Activated T-cell treated with anti-CD3 and anti-CD28 coated beads for 48 hours (primary cell): ENCODE measurements around the gene ZNF26.
A peak's percentile ranks its signal among the peaks of the same experiment; 100 is the strongest.
"Not testable (repeated sequence)": the region's sequence is repeated elsewhere in the genome, so short reads cannot be mapped to it uniquely, and the experiment has no call there.

Experiments used
- DNase-seq: peaks from one replicate; pipeline ENCODE4 v3.0.0-alpha.2; 2020; ENCODE audit warnings: low read depth

Gene ZNF26, protein sequence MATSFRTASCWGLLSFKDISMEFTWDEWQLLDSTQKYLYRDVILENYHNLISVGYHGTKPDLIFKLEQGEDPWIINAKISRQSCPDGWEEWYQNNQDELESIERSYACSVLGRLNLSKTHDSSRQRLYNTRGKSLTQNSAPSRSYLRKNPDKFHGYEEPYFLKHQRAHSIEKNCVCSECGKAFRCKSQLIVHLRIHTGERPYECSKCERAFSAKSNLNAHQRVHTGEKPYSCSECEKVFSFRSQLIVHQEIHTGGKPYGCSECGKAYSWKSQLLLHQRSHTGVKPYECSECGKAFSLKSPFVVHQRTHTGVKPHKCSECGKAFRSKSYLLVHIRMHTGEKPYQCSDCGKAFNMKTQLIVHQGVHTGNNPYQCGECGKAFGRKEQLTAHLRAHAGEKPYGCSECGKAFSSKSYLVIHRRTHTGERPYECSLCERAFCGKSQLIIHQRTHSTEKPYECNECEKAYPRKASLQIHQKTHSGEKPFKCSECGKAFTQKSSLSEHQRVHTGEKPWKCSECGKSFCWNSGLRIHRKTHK

DNA sequence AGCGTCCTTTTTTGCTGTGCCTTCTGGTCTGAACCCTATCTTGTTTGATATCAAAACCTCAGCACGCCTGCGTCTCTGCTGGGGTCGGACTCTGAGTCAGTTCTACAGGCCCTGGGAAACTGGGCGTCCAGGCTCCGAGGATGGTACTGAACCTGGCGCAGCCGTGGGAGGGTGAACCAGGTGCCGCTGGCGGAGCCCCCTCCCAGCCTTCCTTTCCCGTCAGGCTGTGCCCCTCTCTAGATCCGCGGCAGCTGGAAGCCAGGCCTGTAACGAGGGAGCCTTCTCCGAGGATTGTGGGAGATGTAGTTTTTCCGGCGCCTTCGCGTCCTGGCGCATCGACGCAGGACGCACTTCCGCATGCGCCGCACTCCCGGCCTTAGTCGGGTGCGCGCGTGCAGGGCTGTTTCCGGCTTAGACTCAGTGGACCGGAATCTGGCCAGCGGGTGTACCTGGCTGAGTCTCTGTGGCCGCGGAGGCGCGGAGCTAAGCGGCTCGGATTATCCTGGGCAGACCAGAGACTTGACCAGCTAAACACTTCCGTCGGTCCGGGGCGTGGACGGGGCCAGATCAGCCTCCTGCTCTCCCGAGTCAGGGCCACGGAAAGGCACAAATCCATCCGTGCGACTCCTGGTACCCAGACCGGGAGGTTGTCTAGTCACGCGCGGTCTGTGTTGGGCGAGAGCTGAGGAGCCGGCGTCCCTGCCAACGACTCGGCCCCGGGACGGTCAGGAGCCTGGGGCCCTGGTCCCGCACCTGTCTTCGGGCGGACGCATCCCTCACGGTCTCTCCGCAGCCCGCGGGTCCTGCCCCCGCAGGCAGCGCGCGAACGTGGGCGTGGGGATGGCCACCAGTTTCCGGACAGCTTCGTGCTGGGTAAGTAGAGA is at the start of gene ZNF26:
Gene ZNF26 (plus strand): TSS at position 367 of the 884 bp plus-strand sequence. CDS start 474 bp downstream, at position 841.
- DNase-seq: peak; percentile 82

DNA sequence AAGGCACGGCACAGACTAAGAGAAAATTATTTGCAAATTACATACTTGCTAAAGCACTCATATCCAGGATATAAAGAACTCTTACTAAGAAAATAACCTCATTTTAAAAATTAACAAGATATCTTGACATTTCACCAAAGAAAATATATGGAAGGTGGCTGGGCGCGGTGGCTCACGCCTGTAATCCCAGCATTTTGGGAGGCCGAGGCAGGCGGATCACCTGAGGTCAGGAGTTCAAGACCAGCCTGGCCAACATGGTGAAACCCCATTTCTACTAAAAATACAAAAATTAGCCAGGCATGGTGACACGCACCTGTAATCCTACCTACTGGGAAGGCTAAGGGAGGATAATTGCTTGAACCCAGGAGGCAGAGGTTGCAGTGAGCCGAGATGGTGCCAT is 49.2 kb upstream of the ZNF26 start:
- not testable (repeated sequence) for DNase-seq

DNA sequence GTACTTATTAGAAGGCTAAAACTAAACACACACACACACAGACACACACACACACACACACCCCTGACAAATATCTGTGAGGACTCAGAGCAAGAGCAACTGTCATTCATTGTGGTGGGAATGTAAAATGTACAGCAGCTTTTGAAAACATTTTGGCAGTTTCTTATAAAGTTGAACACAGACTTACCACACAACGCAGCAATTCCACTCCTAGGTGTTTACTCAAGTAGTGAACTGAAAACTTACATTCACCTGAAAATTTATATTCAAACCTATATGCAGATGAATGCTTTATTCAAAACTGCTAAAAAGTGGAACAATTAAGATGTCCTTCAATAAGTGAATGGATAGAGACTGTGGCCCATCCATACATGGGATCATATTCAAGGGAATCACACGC is 48.7 kb upstream of the ZNF26 start:
- DNase-seq: no peak

DNA sequence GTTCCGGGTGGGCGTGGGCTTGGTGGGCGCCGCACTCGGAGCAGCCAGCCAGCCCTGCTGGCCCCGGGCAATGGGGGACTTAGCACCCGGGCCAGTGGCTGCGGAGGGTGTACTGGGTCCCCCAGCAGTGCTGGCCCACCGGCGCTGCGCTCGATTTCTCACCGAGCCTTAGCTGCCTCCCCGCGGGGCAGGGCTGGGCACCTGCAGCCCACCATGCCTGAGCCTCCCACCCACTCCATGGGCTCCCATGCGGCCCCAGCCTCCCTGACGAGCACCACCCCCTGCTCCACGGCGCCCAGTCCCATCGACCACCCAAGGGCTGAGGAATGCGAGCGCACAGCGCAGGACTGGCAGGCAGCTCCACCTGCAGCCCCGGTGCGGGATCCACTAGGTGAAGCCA is 47.4 kb upstream of the ZNF26 start:
- not testable (repeated sequence) for DNase-seq

DNA sequence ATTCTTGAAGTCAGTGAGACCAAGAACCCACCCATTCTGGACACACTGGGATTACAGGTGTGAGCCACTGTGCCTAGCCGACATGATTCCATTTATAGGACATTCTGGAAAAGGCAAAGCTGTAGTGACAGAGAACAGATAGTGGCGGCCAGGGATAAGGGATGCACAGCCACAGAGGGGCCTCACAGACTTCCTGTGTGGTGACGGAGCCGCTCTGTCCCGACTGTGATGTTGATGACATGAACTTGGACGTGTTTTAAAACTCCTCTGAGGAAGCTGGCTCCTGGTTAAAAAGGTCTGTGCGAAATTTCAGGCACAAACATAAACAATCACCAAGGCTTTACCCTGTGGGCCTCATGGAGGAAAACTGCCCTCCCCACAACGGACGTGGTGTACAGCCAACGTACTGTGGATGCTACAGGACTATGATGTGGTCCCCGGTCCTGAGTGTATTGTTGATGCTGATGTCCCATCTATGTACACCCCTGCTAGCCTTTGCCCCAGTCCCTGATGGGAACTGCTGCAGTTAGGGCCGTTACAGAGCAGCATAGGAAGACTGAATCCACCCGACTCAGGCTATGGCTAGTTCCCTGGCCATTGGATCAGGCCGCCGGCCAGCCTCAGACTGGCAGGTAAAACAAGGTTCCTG is 46.0 kb upstream of the ZNF26 start:
- DNase-seq: no peak

DNA sequence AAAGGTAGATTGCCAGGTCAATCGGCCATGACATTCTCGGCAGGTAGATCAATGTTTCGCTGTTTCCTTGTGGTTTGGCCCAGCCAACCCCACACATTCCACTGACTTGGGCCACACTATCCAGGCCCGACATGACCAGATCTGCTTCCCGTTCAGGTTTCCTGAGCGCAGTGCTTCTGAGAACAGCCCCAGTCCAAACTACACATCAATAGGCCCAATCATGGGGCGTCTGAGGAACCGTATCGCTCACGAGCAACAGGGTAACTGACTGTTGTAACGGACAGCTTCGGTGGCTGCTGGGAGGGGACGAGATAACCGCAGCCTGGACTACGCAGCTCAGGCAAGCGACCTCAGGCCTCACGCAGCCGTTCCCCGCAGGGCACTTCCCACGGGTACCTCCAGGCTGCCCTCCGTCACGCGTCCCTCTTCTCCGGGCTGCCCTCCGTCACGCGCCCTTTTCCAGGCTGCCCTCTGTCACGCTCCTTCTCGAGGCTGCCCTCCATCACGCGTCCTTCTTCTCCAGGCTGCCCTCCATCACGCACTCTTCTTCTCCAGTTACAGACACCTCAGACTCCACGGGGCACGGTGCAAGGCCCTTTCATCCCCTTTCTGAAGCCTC is 44.7 kb upstream of the ZNF26 start:
- DNase-seq: no peak

DNA sequence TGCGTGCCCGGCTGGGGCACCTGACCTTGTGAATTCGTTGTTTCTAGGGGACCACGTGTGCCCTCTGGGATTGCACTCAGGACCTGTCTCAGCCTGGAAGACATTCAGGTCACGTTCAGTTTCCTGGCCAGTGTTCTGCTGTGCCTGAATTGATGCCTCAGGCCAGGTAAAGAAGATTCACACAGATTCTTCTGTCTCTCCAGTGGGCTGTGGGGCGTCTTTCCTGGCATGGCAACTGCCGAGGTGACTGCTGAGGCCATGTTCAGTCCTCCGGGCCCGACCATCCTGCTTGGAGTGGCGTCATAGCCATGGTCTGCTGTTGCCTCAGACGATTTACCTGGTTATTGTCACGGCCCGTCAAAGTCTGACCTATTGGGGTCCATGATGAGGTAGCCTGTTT is 43.6 kb upstream of the ZNF26 start:
- DNase-seq: no peak

DNA sequence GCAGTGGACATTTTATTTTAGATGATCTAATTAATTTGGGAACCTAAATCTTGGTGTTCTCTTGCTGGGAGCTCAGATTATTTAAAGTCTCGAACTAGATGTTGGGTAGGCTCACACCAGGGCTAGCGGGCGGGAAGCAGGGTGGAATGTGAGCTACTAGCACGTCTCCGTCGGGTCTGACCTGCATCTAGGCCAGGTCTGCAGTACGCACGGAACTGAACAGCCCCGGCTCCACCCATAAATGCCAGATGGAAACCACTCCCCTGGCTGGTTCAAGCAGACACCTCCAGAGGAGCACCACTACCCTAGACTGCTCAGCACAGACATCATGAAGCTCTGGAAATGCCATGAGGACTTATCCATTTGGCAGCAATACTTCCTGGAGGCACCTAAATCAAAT is 40.4 kb upstream of the ZNF26 start:
- DNase-seq: no peak

DNA sequence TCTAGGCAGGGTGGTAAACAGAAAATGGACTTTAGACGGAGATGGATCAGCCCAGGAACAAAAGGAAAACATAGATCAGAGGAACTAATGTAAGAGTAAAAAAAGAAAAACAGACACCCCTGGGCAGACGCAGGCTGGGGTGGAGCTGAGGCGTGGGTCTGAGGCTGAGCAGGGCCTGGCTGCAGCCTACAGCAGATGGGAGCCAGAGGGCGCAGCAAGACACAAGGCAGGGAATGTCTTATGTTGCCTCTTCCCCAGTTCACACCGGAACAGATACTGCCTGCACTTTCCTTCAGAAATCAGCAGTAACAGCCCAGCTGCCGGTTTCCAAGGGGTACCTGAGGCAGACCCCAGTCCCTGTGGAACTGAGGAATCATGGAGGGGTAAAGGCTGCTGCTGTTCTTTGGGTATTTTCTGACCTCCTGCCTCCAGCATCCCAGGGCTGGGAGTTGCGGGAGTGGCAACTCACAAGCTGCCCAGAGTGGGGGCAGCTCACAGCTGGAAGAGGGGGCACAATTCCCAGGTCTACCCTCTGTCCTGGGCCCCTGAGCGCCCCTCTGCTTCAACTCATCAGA is 39.8 kb upstream of the ZNF26 start:
- DNase-seq: no peak

DNA sequence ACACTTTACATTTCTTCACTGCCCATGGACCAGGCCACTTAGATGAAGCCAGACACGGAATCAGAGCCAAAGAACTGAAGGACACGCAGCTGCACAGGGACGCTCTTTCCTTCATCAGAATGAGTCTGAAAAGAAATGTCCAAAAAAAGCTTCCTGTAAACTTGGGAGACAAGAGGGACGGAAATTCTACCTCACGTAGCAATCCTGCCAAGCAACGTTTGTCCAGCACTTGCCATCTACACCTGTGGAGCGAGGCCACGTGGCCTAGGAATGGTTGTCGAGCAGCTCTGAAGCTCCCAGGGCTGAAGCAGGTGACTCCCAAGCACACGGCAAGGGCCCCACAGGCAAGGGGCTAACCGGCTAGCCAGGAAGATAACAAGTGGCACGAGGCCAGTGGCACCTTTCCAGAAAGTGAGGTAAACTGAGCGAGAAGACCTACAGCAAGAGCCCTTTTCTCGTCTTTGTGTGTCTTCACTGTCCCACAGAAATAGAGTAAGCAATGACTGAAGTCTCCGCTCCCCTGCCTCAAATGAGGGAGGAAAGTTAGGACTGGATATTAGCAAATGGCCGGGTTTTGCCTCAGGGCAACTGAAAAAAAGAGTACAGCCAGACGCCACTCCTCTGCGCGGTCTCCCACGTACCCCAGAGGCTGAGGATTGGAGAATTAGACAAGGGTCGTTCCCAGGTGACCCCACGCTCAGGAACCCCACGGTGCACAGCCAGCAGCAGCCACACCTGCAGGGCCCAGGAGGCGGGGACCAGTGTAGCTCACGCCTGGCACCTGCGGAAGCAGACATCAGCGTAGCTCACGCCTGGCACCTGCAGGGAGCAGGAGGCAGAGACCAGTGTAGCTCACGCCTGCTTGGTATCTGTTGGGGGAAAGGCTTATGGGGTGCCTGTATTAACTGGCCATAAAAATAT is 37.8 kb upstream of the ZNF26 start:
- DNase-seq: no peak

DNA sequence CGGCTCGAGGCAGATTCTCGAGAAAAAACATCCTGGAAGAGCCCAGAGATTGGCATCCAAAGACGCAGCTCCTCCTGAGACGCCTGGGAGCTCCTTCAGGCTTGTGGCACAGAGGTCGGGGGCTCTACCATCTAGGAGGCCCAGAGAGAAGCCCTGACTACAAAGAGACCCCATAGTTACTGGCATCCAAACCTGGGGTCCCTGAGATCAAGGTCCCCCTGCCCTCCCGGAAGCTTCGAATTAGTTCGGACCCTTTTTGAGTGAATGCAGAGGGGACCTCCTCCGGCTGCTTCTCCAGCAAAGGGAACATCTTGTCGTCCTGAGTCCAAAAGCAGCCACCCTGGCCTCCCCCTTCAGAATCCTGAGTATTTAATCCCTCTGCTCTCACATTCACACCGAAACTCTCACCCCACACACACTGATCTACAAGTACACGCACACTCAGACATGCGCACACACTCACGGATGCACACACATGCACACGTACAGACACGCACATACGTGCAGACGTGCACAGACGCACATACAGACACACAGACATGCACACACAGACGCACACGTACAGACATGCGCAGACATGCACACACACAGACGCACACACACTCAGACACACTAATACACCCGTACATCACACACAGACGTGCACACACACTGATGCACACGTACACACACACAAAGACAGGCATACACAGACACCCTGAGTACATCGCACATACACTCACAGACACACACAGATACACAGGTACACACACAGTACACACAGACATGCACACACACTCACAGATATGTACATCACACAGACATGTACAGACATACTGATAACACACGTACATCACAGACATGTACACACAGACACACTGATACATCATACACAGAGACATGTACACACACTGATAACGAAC is 36.0 kb upstream of the ZNF26 start:
- DNase-seq: no peak

DNA sequence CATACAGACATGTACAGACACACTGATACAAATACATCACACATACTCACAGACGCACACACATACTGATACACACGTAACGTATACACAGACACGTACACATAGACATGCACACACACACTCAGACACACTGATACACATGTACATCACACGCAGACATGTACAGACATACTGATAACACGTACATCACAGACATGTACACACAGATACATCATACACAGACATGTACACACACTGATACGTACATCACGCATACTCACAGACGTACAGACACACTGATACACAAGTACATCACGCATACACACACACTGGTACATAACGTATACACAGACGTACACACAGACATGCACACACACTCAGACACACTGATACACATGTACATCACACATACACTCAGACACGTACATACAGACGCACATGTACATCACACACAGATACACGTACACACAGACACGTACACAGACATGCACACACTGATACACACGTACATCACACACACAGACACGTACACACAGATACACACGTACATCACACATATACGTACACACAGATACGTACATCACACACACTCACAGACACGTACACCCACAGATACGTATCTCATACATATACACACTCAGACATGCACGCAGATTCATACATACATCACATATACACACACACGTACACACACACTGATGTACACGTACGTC is 35.2 kb upstream of the ZNF26 start:
- no peak for DNase-seq

DNA sequence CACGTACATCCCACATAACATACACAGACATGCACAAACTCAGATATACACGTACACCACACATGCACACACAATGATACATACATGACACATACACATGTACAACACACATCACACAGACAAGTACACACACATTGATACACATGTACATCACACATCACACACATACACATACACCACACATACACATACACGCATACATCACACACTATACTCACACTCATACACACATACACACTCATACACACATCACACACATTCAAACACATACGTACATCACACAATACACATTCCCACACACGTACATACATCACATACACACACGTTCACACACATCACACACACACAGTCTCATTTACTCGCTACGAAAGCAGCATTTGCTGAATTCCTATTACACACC is 34.5 kb upstream of the ZNF26 start:
- no peak for DNase-seq

DNA sequence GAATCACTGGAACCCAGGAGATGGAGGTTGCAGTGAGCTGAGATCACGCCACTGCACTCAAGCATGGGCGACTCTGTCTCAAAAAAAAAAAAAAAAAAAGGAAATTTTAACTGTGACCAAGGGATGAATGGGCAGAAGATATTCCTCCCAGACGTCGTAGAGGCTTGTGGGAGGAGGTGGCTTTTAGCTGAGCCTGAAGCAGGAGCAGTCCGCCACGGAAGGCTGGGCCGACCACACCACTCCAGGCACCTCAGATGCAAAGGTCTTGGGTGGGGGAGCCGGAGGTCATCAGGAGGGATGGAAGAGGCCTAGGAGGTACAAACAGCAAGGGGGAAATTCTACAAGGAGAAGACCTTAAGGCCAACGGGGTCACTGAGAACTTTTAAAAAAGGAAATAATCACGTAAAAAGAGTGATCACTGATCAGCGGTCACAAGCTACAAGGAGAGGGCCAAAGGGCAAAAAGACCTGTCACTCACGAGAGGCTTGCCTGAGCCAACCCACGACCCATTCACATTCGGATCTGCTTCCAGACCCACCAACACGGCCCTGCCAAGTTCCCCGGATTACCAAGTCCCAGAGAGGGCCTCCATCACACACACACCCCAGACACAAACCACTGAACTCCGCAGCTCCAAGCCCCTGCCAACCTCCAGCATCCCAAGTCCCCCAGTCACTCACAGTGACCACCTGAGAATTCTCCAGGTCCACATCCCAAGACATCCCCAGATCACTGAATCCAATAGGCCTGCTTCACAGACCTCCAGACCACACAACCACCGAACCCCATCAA is 33.6 kb upstream of the ZNF26 start:
- no peak for DNase-seq

DNA sequence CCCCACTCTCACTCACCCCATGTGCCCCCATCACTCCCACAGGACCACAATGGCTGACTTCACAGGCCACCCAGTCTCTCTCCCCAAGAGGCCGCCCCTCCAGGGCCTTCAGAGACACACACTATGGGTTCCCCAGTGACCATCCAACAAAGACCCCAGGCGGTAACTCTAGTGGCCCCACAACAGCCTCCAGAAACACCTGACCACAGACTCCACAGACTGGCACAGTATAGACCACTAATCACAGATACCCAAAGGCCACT is 33.1 kb upstream of the ZNF26 start:
- DNase-seq: no peak

DNA sequence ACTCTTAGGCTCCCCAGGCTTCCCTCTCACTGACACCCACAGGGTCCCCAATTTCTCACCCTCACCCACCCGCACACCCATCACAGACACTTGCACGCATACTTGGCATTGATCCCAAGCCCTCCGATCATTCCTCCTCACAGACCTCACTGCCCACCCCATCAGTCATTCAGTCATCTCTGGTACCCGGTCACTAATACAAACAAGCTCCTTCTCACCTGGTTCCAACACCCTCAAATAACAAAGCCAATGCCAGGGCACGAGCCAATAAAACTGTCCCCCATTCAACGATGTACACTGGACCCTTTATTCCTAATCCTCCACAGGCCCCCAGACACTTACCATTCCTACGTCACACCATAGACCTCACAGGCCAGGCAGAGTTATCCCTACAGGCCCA is 32.4 kb upstream of the ZNF26 start:
- DNase-seq: no peak

DNA sequence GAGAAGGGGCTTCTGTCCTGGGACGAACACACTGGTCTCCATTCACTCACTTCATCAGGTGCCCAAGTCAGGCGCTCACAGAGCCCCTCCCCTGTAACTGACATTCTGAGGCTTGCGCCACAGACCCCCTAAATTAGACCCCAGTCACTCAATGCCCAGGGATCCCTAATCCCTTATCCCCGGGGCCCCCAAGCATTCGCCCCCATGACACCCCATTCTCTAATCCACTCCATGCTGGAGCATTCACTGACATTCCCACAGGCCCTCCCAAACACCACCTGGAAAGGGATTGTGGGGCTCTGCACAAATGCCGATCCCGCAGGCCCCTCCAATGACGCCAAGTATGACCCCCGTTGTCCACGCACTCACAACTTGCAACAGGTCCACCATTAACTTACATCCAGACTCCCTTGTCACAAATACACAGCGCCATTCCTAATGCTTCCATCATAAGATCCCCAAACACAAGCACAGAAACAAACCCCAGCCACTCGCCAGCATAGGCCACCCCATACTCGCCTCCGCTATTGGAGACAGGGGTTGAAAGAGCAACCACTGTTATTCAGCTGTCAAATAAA is 31.6 kb upstream of the ZNF26 start:
- DNase-seq: no peak
